Central memory CD8-positive, alpha-beta T cell (primary cell): ENCODE results near the gene NR6A1.

Experiments
- ATAC-seq: fragments of 150-1000 bp; cut with Tn5 transposase; replicated peaks from 2 replicates; pipeline ENCODE4 v1.10.0; 2022; ENCODE audit warnings: mild to moderate bottlenecking, moderate FRiP score, moderate number of reproducible peaks; ENCODE audit not compliant: poor library complexity, severe bottlenecking; ENCODE audit errors: extremely low read depth
- DNase-seq, 2 donors: peaks; one replicate each; pipeline ENCODE4 v3.0.0; 2021; ENCODE audit warnings: low spot score in 2 of 2
- H3K27ac Mint-ChIP-seq: one replicate; pipeline ENCODE4 v1.8.0; 2022; ENCODE audit warnings: low read depth, mild to moderate bottlenecking, moderate library complexity, mixed read lengths
- H3K27me3 Mint-ChIP-seq: one replicate; pipeline ENCODE4 v1.8.0; 2022; ENCODE audit warnings: mixed read lengths
- H3K36me3 Mint-ChIP-seq: one replicate; pipeline ENCODE4 v1.8.0; 2022; ENCODE audit warnings: mild to moderate bottlenecking, moderate library complexity, mixed read lengths; ENCODE audit not compliant: insufficient read depth
- H3K4me1 Mint-ChIP-seq: one replicate; pipeline ENCODE4 v1.8.0; 2022; ENCODE audit warnings: mixed read lengths
- H3K4me3 Mint-ChIP-seq: one replicate; pipeline ENCODE4 v1.8.0; 2022; ENCODE audit warnings: mild to moderate bottlenecking, moderate library complexity, mixed read lengths
- H3K9me3 Mint-ChIP-seq: one replicate; pipeline ENCODE4 v1.8.0; 2022; ENCODE audit warnings: mixed read lengths

Gene NR6A1

DNA sequence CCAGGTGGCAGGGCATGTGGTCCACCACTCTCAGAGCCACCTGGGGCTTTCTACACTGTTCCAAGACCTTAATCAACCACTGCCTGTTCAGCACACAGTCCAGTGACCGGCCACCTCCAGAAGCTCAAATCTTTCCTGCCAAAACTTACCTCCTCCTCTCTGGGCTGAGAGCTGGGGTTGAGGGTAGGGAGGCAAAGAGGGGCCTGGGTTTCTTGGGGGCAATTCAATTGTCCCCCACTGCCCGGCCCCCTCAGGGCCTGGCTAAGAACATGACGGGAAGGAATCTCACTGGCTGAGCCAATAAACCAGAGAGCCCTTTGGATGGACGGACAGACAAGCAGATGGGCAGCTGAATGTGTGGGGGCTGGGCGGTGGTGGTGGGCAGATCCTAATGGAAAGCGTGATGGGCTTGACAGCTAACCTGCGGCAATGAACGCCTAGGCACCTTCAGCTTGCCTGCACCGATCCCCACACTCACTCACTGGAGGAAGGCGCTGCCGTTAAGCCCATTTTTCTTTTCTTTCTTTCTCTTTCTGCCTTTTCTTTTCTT is 269.3 kb downstream of the NR6A1 start:
- H3K27ac Mint-ChIP-seq = no peak overlapping the region

GRCh38 chr9:124500796-124501611 is 270.1 kb downstream of the NR6A1 start:
- Mint-ChIP-seq H3K4me1 (peaks cover 11% of the 10 kb centered on the region), H3K27ac (no peak overlapping the region), H3K36me3 (no peaks in the 10 kb centered on the region), H3K4me3 (no peak overlapping the region), H3K27me3 (peaks cover 68% of the 10 kb centered on the region), H3K9me3 (no peaks in the 10 kb centered on the region)
- no peak for DNase-seq
- ATAC-seq = no peak

More for the DNA sequence above, 269.3 kb downstream of the NR6A1 start:
- Mint-ChIP-seq H3K27me3 (peaks cover 73% of the 10 kb centered on the region), H3K4me1 (peaks cover 8% of the 10 kb centered on the region), H3K4me3 (peak overlapping the region; percentile 18), H3K9me3 (no peaks in the 10 kb centered on the region), H3K36me3 (no peaks in the 10 kb centered on the region)
- DNase-seq (no peak), ATAC-seq (no peak)

DNA sequence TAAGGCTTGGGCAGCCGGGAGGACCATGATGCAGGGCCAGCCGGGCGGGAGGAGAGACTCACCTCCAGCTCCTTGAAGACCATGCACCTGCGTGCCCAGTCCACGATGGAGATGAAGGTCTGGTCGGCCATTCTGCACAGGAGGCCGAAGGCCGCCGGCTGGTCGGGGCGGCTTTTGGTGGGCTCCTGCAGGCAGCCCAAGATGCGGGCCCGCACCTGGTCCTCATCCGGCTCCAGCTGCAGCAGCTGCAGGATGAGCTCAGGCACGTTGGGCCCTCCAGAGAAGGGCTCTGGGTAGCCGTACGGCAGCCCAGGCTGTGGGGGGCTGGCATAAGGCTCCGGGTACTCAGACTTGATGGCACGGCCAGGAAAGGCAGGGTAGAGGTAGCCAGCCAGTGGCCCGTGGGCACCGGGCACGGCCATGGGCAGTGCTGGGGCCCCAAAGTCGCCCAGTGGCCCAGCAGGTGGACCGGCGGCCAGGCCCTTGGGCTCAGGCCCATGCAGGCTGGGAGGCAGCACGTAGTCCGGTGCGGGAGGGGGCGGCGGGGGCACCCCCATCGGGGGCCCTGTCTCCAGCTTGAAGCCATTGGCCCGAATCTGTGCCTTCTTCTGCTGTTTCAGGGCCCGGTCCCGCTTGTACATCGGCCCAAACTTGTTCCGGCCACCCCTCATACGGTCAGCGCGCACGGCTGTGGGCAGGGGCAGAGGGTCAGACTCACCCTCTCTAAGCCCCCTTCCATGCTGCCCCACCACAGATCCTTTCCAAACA is 270.9 kb downstream of the NR6A1 start:
- no peak overlapping the region for H3K4me3 Mint-ChIP-seq

DNA sequence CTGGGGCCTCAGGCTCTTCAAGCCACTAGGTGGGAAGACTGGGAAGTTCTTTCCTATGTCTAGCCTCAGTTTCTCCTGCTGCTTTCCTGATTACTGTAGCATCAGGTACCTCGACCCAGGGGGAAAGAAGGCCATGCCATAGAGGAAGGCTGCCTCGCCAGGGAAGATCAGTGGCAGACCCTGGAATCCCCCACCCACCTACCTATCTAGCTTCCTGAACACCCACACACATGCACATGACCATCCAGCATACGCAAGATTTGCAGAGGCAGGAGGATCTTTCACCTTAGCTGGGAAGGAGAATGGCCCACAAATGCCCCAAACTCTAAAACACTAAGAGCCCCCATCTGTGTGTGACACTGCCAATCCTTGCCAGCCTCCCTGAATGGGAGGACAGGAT is 271.9 kb downstream of the NR6A1 start:
- DNase-seq (no peak), ATAC-seq (no peak)
- Mint-ChIP-seq H3K36me3 (no peaks in the 10 kb centered on the region), H3K27ac (no peak overlapping the region), H3K4me3 (no peak overlapping the region), H3K9me3 (no peaks in the 10 kb centered on the region), H3K27me3 (peaks cover 61% of the 10 kb centered on the region), H3K4me1 (peaks cover 15% of the 10 kb centered on the region)

More for the DNA sequence above, 270.9 kb downstream of the NR6A1 start:
- ATAC-seq = no peak
- no peaks in the 10 kb centered on the region for H3K36me3 Mint-ChIP-seq
- H3K9me3 Mint-ChIP-seq = no peaks in the 10 kb centered on the region
- no peak overlapping the region for H3K27ac Mint-ChIP-seq
- DNase-seq = no peak
- peaks cover 66% of the 10 kb centered on the region for H3K27me3 Mint-ChIP-seq
- peaks cover 15% of the 10 kb centered on the region for H3K4me1 Mint-ChIP-seq

- no peak overlapping the region for H3K4me3 Mint-ChIP-seq
- DNase-seq (no peak), ATAC-seq (no peak)
- H3K27me3 Mint-ChIP-seq = peaks cover 55% of the 10 kb centered on the region
- no peak overlapping the region for H3K27ac Mint-ChIP-seq
- peaks cover 9% of the 10 kb centered on the region for H3K4me1 Mint-ChIP-seq
- H3K36me3 Mint-ChIP-seq = no peaks in the 10 kb centered on the region
- no peaks in the 10 kb centered on the region for H3K9me3 Mint-ChIP-seq
Observed at GRCh38 chr9:124498499-124499146, 272.5 kb downstream of the NR6A1 start.

GRCh38 chr9:124498040-124498439 is 273.1 kb downstream of the NR6A1 start:
- no peak for DNase-seq
- no peak overlapping the region for H3K4me3 Mint-ChIP-seq
- peaks cover 7% of the 10 kb centered on the region for H3K4me1 Mint-ChIP-seq
- H3K36me3 Mint-ChIP-seq = no peaks in the 10 kb centered on the region
- H3K9me3 Mint-ChIP-seq = no peaks in the 10 kb centered on the region
- ATAC-seq = no peak
- H3K27me3 Mint-ChIP-seq = peaks cover 51% of the 10 kb centered on the region
- H3K27ac Mint-ChIP-seq = no peak overlapping the region

GRCh38 chr9:124497441-124497840 is 273.7 kb downstream of the NR6A1 start:
- H3K4me1 Mint-ChIP-seq = peaks cover 7% of the 10 kb centered on the region
- H3K4me3 Mint-ChIP-seq = no peak overlapping the region
- no peaks in the 10 kb centered on the region for H3K36me3 Mint-ChIP-seq
- DNase-seq = no peak
- no peak for ATAC-seq
- H3K27me3 Mint-ChIP-seq = peaks cover 53% of the 10 kb centered on the region
- H3K9me3 Mint-ChIP-seq = no peaks in the 10 kb centered on the region
- no peak overlapping the region for H3K27ac Mint-ChIP-seq

GRCh38 chr9:124496463-124496862 is 274.6 kb downstream of the NR6A1 start:
- peaks cover 7% of the 10 kb centered on the region for H3K4me1 Mint-ChIP-seq
- H3K36me3 Mint-ChIP-seq = no peaks in the 10 kb centered on the region
- ATAC-seq = no peak
- no peaks in the 10 kb centered on the region for H3K9me3 Mint-ChIP-seq
- peak overlapping the region; percentile 39 for H3K27ac Mint-ChIP-seq
- no peak for DNase-seq
- H3K4me3 Mint-ChIP-seq = peak overlapping the region; percentile 6
- peaks cover 53% of the 10 kb centered on the region for H3K27me3 Mint-ChIP-seq

DNA sequence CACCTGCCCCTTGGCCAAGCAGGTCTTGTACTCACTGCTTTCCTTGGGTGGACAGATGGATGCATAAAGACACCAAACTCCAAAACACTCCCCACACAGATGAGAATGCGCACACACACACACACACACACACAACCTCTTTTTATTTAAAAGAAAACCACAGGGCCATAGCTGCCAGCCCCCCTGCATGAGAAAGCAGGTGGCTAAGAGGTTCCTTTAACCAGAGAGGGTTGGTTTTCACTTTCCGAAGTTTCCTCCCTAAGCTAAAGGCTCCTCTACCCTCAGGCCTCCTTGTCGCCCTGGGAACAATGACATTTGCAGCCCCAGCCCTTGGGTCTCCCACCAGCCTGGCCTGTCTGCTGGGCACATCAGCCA is 275.0 kb downstream of the NR6A1 start:
- H3K9me3 Mint-ChIP-seq = no peaks in the 10 kb centered on the region
- H3K27me3 Mint-ChIP-seq = peaks cover 50% of the 10 kb centered on the region
- H3K4me1 Mint-ChIP-seq = peaks cover 7% of the 10 kb centered on the region
- DNase-seq = no peak
- H3K27ac Mint-ChIP-seq = peak overlapping the region; percentile 39
- H3K36me3 Mint-ChIP-seq = no peaks in the 10 kb centered on the region
- H3K4me3 Mint-ChIP-seq = peak overlapping the region; percentile 6
- ATAC-seq = no peak

DNA sequence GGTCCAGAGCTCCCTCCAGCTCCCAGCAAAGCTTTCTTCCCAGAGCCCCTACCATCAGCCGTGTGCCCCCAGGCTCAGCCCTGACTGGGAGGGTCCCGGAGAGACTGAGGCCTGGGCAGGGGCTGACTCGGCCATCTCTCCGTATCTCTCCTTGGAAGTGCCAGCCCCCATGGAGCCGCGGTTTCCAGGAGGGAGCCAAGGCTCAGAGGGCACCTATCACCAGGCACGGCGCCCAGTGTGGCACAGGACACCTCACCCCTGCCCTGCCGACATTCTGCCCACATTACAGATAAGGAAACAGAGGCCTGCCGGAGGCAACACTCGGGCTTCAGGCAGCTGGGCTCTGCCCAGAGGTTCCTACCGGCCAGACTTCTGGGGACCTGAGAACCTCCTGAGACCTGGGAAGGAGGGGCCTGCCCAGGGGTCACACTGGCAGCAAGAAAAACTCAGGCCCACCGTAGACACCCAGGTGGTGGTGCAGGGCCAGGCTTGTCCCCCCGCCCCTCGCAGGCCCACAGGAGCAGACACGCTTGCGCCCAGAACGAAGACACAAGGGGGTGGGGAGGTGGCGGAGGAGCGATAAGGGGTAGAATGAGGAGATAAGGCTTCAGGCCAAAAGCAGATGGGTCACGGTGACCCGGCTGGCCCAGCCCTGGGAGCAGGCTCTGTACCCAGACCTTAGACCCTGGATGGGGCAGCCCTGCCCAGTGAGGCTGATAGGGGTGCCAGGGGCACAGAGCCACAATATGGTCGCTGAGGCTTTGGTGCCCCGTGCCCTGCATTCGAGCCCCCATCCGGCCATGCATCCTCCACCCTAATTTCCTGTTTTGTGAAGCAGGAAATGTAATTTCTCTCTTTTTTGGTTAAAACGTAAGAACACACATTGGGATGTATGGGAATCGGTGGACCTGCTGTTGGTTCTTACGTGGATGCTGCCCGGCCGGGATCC is 275.7 kb downstream of the NR6A1 start:
- H3K36me3 Mint-ChIP-seq = no peaks in the 10 kb centered on the region
- peaks cover 46% of the 10 kb centered on the region for H3K27me3 Mint-ChIP-seq
- H3K4me1 Mint-ChIP-seq = peaks cover 7% of the 10 kb centered on the region
- no peaks in the 10 kb centered on the region for H3K9me3 Mint-ChIP-seq
- DNase-seq = no peak
- H3K27ac Mint-ChIP-seq = peak overlapping the region; percentile 39
- H3K4me3 Mint-ChIP-seq = peak overlapping the region; percentile 6
- ATAC-seq = no peak

- Mint-ChIP-seq H3K27me3 (peaks cover 48% of the 10 kb centered on the region), H3K4me3 (no peak overlapping the region), H3K9me3 (no peaks in the 10 kb centered on the region), H3K36me3 (no peaks in the 10 kb centered on the region), H3K4me1 (peaks cover 7% of the 10 kb centered on the region), H3K27ac (no peak overlapping the region)
- ATAC-seq (no peak), DNase-seq (no peak)
Observed at GRCh38 chr9:124493794-124494479, 277.2 kb downstream of the NR6A1 start.
